Lung (tissue), 12 donors: ENCODE results near the gene DLL1. TPM values are rescaled to one million over a fixed set of nuclear protein-coding genes. Genes with fewer than 3 reads are reported as not detected.

Experiments used
- ATAC-seq: fragments of 200-7000 bp; cut with Tn5 transposase; one replicate; pipeline ENCODE4 v1.9.1; 2020; ENCODE audit warnings: moderate number of reproducible peaks; ENCODE audit not compliant: insufficient read depth, low FRiP score
- DNase-seq, 3 donors: peaks; one replicate each; pipeline ENCODE4 v3.0.0-alpha.2; 2013 to 2017
- H3K27ac ChIP-seq, 2 donors: one replicate each; pipeline ENCODE4 v1.5.1; 2013; ENCODE audit warnings: mild to moderate bottlenecking in 2 of 2, moderate library complexity in 2 of 2, control low read depth in 1 of 2, inconsistent platforms in 1 of 2, low read depth in 1 of 2, low read length in 1 of 2
- H3K27me3 ChIP-seq, 3 donors: one replicate each; pipeline ENCODE4 v1.5.1; 2013; ENCODE audit warnings: low read length in 2 of 3; ENCODE audit not compliant: control insufficient read depth in 3 of 3, insufficient read depth in 3 of 3
- H3K36me3 ChIP-seq, 4 donors: one replicate each; pipeline ENCODE4 v1.5.1; 2013; ENCODE audit warnings: low read length in 4 of 4, mild to moderate bottlenecking in 1 of 4, moderate library complexity in 1 of 4; ENCODE audit not compliant: control insufficient read depth in 4 of 4, insufficient read depth in 4 of 4
- H3K4me1 ChIP-seq, 5 donors: one replicate each; pipeline ENCODE4 v1.5.1; 2013; ENCODE audit warnings: low read length in 5 of 5, mild to moderate bottlenecking in 2 of 5, moderate library complexity in 1 of 5; ENCODE audit not compliant: control insufficient read depth in 5 of 5, insufficient read depth in 5 of 5
- H3K4me3 ChIP-seq: one replicate; pipeline ENCODE4 v1.5.1; 2013; ENCODE audit warnings: mild to moderate bottlenecking, control low read depth, moderate library complexity
- H3K9ac ChIP-seq, 2 donors: one replicate each; pipeline ENCODE4 v1.5.1; 2013; ENCODE audit warnings: low read length in 2 of 2, control low read depth in 1 of 2; ENCODE audit not compliant: insufficient read depth in 1 of 2
- H3K9me3 ChIP-seq, 4 donors: one replicate each; pipeline ENCODE4 v1.5.1; 2013; ENCODE audit warnings: low read length in 3 of 4, mild to moderate bottlenecking in 1 of 4, moderate library complexity in 1 of 4; ENCODE audit not compliant: control insufficient read depth in 4 of 4, insufficient read depth in 3 of 4
- CTCF ChIP-seq: IDR thresholded peaks from 2 replicates; pipeline ENCODE4 v1.5.1; 2012; ENCODE audit warnings: mild to moderate bottlenecking; ENCODE audit errors: control extremely low read depth, extremely low read depth
- WGBS, 2 donors: extraction: QIAGEN DNeasy Blood & Tissue Kit; methylation state at CpG; one replicate each; pipeline ENCODE4 v1.1.7; 2013; 5-methylcytosine and 5-hydroxymethylcytosine counted together
- polyA plus RNA-seq, 2 donors: library from polyadenylated mRNA; stranded (reverse); fragments of 200-250 nt; gene quantifications; one replicate each; pipeline ENCODE4 v1.2.1, GENCODE V29; 2013
- total RNA-seq, 2 donors: library from RNA; depleted of rRNA in 1 of 2; stranded (reverse); fragments of >200 nt in 1 of 2; gene quantifications; one replicate each; pipeline ENCODE4 v1.2.1, GENCODE V29; 2014 to 2021
- donor health status: control.
- donor health status: control.
- donor health status: Bipolar disorder and iron deficiency.
- donor health status: healthy.
- donor health status: DM: yes; HTN: yes; CAD: no.

The DLL1 gene
- total and polyA plus RNA-seq, 4 donors = 6.2 to 16.9 (median 13.2) TPM

DNA sequence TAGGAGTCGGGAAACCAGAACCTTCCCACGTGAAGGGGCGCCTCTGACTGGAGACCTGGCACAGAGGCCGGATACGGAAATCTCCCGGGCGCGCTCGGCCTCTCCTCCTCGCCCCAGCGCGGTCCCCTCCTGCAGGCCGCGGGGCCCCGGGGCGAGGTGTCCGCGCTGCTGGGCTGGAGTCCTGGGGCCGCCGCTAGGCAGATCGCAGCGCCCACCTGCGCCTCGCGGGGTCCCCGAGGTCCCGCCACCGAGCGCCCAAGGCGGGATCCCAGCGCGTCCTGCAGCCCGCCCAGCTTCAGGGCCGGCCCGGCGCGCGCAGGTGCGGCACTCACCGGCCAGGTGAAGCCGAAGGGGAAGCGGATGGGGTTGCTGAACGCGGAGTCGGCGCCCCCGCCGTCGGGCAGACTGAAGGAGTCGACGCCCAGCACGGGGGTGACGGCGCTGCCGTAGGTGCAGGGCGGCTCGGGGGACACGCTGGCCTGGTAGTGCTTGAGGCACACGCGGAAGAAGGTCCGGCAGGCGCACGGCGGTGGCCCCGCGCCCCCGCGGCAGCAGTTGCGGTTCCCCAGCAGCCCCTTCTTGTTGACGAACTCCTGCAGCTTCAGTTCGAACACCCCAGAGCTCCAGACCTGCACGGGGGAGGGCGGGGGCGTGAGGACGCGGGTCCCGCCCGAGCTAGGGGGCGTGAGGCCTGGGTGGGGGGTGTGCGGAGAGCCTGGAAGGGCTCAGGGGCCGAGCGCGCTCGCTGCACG, 1.5 kb downstream of the DLL1 start:
- ATAC-seq (no peak), DNase-seq (peak in 1 of 3 donors; percentile 35)
- TF ChIP-seq CTCF = no peak
- H3K27me3 ChIP-seq = peaks cover 0 to 52% (median 34%) of the 10 kb centered on the region in 3 donors
- 2 to 3% methylated on average over 50 to 85 of the region's 85 CpGs for WGBS, 2 donors
- peaks cover 0 to 12% (median 5%) of the 10 kb centered on the region in 4 donors for H3K36me3 ChIP-seq
- peaks cover 6 to 47% (median 16%) of the 10 kb centered on the region in 5 donors for H3K4me1 ChIP-seq
- peak overlapping the region in 1 of 2 donors; percentile 37 for H3K27ac ChIP-seq
- peak overlapping the region; percentile 69 for H3K4me3 ChIP-seq
- H3K9ac ChIP-seq = no peak overlapping the region
- no peaks in the 10 kb centered on the region for H3K9me3 ChIP-seq

DNA sequence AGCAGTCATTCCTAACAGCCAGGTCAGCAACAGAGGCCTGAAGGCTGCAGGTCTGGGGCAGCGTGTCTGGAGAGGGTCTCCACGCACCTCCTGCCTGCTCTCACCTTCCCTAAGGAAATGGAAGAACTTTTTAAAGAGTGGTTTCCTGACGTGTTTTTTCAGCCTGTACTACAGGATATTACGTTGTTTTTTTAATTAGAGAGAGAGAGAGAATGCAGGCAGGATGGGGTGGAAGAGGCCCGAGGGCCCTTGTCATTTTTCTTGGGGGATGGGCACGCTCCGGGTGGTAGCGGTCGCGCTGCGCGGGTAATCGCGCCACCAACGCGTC, 2.1 kb downstream of the DLL1 start:
- ATAC-seq (no peak), DNase-seq (peak in 1 of 3 donors; percentile 27)
- WGBS, 2 donors = 7 to 12% methylated on average over 16 of the region's 16 CpGs
- peaks cover 6 to 47% (median 16%) of the 10 kb centered on the region in 5 donors for H3K4me1 ChIP-seq
- no peak overlapping the region for H3K9ac ChIP-seq
- peak overlapping the region in 1 of 2 donors; percentile 37 for H3K27ac ChIP-seq
- H3K9me3 ChIP-seq = no peaks in the 10 kb centered on the region
- no peak overlapping the region for H3K4me3 ChIP-seq
- H3K36me3 ChIP-seq = peaks cover 0 to 14% (median 6%) of the 10 kb centered on the region in 4 donors
- peaks cover 0 to 46% (median 29%) of the 10 kb centered on the region in 3 donors for H3K27me3 ChIP-seq
- TF ChIP-seq CTCF = no peak

GRCh38 chr6:170288091-170288631, 2.7 kb downstream of the DLL1 start:
- Histone ChIP-seq H3K4me1 (peaks cover 6 to 41% (median 16%) of the 10 kb centered on the region in 5 donors), H3K27ac (peak overlapping the region in 1 of 2 donors; percentile 61)
- WGBS, 2 donors = 71 to 80% methylated on average over 33 of the region's 33 CpGs

More at GRCh38 chr6:170288091-170288631, 2.7 kb downstream of the DLL1 start:
- Histone ChIP-seq H3K4me3 (no peak overlapping the region), H3K9me3 (no peaks in the 10 kb centered on the region), H3K36me3 (peaks cover 0 to 17% (median 7%) of the 10 kb centered on the region in 4 donors), H3K9ac (no peak overlapping the region), H3K27me3 (peaks cover 0 to 40% (median 22%) of the 10 kb centered on the region in 3 donors)
- no peak for TF ChIP-seq CTCF
- ATAC-seq (no peak), DNase-seq (no peak)
